Sigmoid colon (tissue), 7 donors: ENCODE results near the gene B3GNT5. TPM values are rescaled to one million over a fixed set of nuclear protein-coding genes. Genes with fewer than 3 reads are reported as not detected.

Experiments
- DNase-seq: peaks from one replicate; pipeline ENCODE4 v3.0.0-alpha.2; 2019
- H3K27ac ChIP-seq, 4 donors: fragments of 200-600 bp; sonication (generic); one replicate each; pipeline ENCODE4 v1.5.1; 2016 to 2019; ENCODE audit warnings: mild to moderate bottlenecking in 1 of 4
- H3K27me3 ChIP-seq, 3 donors: fragments of 200-600 bp; sonication (generic); one replicate each; pipeline ENCODE4 v1.5.1; 2019; ENCODE audit warnings: mild to moderate bottlenecking in 1 of 3
- H3K36me3 ChIP-seq, 4 donors: fragments of 200-600 bp; sonication (generic); one replicate each; pipeline ENCODE4 v1.5.1; 2016 to 2019
- H3K4me1 ChIP-seq, 4 donors: fragments of 200-600 bp; sonication (generic); one replicate each; pipeline ENCODE4 v1.5.1; 2017 to 2019
- H3K4me3 ChIP-seq, 4 donors: fragments of 200-600 bp; sonication (generic); one replicate each; pipeline ENCODE4 v1.5.1; 2017 to 2019; ENCODE audit warnings: mild to moderate bottlenecking in 2 of 4, moderate library complexity in 1 of 4
- H3K9me3 ChIP-seq, 4 donors: fragments of 200-600 bp in 3 of 4; sonication (generic) in 3 of 4; one replicate each; pipeline versions ENCODE4 v1.5.1 to v1.6.1; 2013 to 2019
- EP300 ChIP-seq, 4 donors: sonication (generic); formaldehyde crosslinking; IDR thresholded peaks; one replicate each; pipeline ENCODE4 v1.6.1; 2017; ENCODE audit warnings: antibody characterized with exemption in 4 of 4
- POLR2A ChIP-seq, 2 donors: fragments of 450-650 bp; IDR thresholded peaks; one replicate each; pipeline ENCODE4 v1.6.1; 2016; ENCODE audit warnings: antibody characterized with exemption in 2 of 2, mild to moderate bottlenecking in 2 of 2, moderate library complexity in 2 of 2
- POLR2AphosphoS5 ChIP-seq, 4 donors: sonication (generic); formaldehyde crosslinking; IDR thresholded peaks; one replicate each; pipeline ENCODE4 v1.6.1; 2017; ENCODE audit warnings: antibody characterized with exemption in 4 of 4
- whole genome bisulfite sequencing, 2 donors: extraction: QIAGEN DNeasy Blood & Tissue Kit; methylation state at CpG; one replicate each; pipeline ENCODE4 v1.1.7; 2013; 5-methylcytosine and 5-hydroxymethylcytosine counted together
- intact Hi-C: fragments of 100-400 bp; cut with DNase I; formaldehyde crosslinking; loops from one replicate; pipeline ENCODE4 v1.15.1; 2023
- polyA plus RNA-seq, 3 donors: library from polyadenylated mRNA; stranded (reverse); fragments of 200-250 nt; gene quantifications; one replicate each; pipeline ENCODE4 v1.2.3, GENCODE V29; 2013
- total RNA-seq, 4 donors: library from RNA; depleted of rRNA; stranded (reverse); fragments of >200 nt; gene quantifications; one replicate each; pipeline ENCODE4 v1.1.0, GENCODE V29; 2016
- TF ChIP-seq, protein P1 (sequence below), 4 experiments: fragments of 450-650 bp in 3 of 4; fragments of 200-600 bp in 1 of 4; IDR thresholded peaks; one replicate each; pipeline ENCODE4 v1.5.1; 2016 to 2019; ENCODE audit warnings: antibody characterized with exemption in 4 of 4, mild to moderate bottlenecking in 3 of 4, moderate library complexity in 2 of 4
- donor health status: healthy with polysubstance abuse.
- donor health status: Bipolar disorder and iron deficiency.
- donor health status: healthy.

The B3GNT5 gene
- total and polyA plus RNA-seq, 7 donors = 2.2 to 29.6 (median 4.2) TPM

DNA sequence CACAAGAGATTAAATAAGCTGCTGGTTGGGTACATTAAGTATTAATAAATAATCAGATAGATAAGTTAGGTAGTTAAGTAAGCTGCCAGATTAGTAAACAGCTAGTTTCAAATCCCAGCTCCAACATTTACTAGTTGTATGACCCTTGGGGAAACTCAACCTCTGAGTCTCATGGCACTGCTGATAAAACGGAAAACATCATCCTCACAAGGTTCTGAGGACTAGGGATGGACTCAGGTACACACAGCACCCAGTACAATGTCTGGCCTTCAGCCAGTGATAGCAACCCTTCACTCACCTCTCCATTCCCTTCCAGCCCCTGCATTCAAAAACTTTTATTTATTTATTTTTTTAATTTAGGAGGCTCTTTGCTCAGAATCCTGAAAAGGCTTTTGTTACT is 32.3 kb downstream of the B3GNT5 start:
- no peaks in the 10 kb centered on the region for H3K36me3 ChIP-seq
- TF ChIP-seq POLR2A (IDR thresholded peaks at IDR 0.05) = no peak
- TF ChIP-seq POLR2AphosphoS5 (IDR thresholded peaks at IDR 0.05) = no peak
- TF ChIP-seq, protein P1, sequence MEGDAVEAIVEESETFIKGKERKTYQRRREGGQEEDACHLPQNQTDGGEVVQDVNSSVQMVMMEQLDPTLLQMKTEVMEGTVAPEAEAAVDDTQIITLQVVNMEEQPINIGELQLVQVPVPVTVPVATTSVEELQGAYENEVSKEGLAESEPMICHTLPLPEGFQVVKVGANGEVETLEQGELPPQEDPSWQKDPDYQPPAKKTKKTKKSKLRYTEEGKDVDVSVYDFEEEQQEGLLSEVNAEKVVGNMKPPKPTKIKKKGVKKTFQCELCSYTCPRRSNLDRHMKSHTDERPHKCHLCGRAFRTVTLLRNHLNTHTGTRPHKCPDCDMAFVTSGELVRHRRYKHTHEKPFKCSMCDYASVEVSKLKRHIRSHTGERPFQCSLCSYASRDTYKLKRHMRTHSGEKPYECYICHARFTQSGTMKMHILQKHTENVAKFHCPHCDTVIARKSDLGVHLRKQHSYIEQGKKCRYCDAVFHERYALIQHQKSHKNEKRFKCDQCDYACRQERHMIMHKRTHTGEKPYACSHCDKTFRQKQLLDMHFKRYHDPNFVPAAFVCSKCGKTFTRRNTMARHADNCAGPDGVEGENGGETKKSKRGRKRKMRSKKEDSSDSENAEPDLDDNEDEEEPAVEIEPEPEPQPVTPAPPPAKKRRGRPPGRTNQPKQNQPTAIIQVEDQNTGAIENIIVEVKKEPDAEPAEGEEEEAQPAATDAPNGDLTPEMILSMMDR (IDR thresholded peaks at IDR 0.05) = no peak
- no peak for TF ChIP-seq EP300 (IDR thresholded peaks at IDR 0.05)
- no peaks in the 10 kb centered on the region for H3K27me3 ChIP-seq
- H3K4me1 ChIP-seq = peaks cover 0 to 24% (median 11%) of the 10 kb centered on the region in 4 donors
- intact Hi-C loops = loop anchor here (5.0 kb wide), 1 partner anchor 33 kb away; the partner anchor contains the start of gene B3GNT5
- peak overlapping the region; percentile 19 to 66 (median 62) for H3K27ac ChIP-seq
- DNase-seq = no peak
- no peaks in the 10 kb centered on the region for H3K9me3 ChIP-seq
- WGBS, 2 donors = 16 to 62% methylated on average over 1 of the region's 1 CpG
- H3K4me3 ChIP-seq = no peak overlapping the region

- Histone ChIP-seq H3K9me3 (no peaks in the 10 kb centered on the region), H3K36me3 (no peaks in the 10 kb centered on the region), H3K4me1 (peaks cover 0 to 24% (median 11%) of the 10 kb centered on the region in 4 donors), H3K27me3 (no peaks in the 10 kb centered on the region), H3K4me3 (no peak overlapping the region), H3K27ac (peak overlapping the region; percentile 19 to 66 (median 62))
- 20 to 23% methylated on average over 10 of the region's 10 CpGs for WGBS, 2 donors
- intact Hi-C loops = loop anchor here (5.0 kb wide), 1 partner anchor 34 kb away; the partner anchor contains the start of gene B3GNT5
- TF ChIP-seq EP300 (IDR thresholded peaks at IDR 0.05) (peak in 2 of 4 donors; percentile 16 to 29), POLR2AphosphoS5 (IDR thresholded peaks at IDR 0.05) (peak; percentile 34 to 85 (median 68)), POLR2A (IDR thresholded peaks at IDR 0.05) (no peak)
- DNase-seq = peak; percentile 93
These were observed 32.9 kb downstream of the B3GNT5 start for GRCh38 chr3:183285828-183286457.

DNA sequence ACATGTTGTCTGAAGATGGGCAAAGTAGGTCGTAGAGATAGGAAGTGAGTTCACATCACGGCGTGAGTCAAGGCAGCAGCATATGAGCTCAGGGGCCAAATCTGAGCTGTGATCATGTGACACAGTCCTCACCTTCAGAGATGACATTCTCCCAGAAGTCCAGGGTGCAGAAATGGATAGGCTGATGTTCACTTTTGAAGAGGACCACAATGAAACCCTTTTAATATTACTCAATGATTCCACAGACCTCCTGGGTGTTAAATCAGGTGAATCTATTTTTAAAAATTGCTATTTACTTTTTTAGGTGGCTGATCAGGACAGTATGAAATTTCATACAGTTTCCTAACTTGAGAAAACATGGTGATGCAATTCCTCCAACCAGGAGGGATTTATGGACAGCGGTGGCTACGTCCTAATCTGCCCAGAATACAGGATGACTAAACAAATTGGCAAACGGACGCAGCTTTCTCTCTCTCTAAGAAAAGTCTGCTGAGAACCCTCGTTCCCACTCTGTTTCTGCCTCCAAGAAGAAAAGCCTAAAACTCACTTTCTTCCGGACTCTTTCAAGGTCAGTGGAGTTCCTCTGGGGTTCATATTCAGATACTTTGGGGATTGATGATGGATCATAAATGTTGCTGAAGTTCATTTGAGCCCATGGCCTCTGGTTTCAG is 34.4 kb downstream of the B3GNT5 start:
- intact Hi-C loops = loop anchor here (5.0 kb wide), 1 partner anchor 35 kb away; the partner anchor contains the start of gene B3GNT5
- TF ChIP-seq EP300 (IDR thresholded peaks at IDR 0.05) (no peak), POLR2AphosphoS5 (IDR thresholded peaks at IDR 0.05) (peak; percentile 11 to 70 (median 50))
- H3K4me1 ChIP-seq = peaks cover 0 to 27% (median 11%) of the 10 kb centered on the region in 4 donors
- H3K27me3 ChIP-seq = no peaks in the 10 kb centered on the region
- peak; percentile 81 for DNase-seq
- no peaks in the 10 kb centered on the region for H3K36me3 ChIP-seq
- peak overlapping the region in 3 of 4 donors; percentile 57 to 66 (median 66) for H3K27ac ChIP-seq
- no peaks in the 10 kb centered on the region for H3K9me3 ChIP-seq
- H3K4me3 ChIP-seq = no peak overlapping the region
- WGBS, 2 donors = 83 to 84% methylated on average over 9 of the region's 9 CpGs

DNA sequence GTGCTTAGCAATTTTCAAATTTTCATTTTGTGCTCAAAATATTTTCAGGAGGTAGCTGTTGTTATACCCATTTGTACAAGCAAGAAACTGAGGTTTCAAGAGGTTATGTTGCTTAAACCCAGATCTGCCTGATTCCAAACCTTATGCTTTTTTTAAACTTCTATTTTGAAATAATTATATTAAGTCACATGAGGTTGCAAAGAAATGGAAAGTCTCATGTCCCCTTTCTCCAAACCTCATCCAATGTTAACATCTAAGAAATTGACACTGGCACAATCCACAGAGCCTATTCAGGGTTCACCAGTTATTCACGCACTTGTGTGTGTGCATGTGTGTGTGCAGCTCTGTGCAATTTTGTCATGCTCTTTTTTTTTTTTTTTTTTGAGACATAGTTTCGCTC is 35.1 kb downstream of the B3GNT5 start:
- Histone ChIP-seq H3K27ac (peak overlapping the region in 2 of 4 donors; percentile 52 to 66), H3K27me3 (no peaks in the 10 kb centered on the region), H3K36me3 (no peaks in the 10 kb centered on the region), H3K4me3 (no peak overlapping the region), H3K4me1 (peaks cover 0 to 27% (median 11%) of the 10 kb centered on the region in 4 donors), H3K9me3 (no peaks in the 10 kb centered on the region)
- no peak for DNase-seq
- intact Hi-C loops = loop anchor here (5.0 kb wide), 1 partner anchor 36 kb away; the partner anchor contains the start of gene B3GNT5
- TF ChIP-seq, protein P1 (IDR thresholded peaks at IDR 0.05) = no peak
- TF ChIP-seq POLR2AphosphoS5 (IDR thresholded peaks at IDR 0.05) = no peak
- TF ChIP-seq EP300 (IDR thresholded peaks at IDR 0.05) = no peak
- no peak for TF ChIP-seq POLR2A (IDR thresholded peaks at IDR 0.05)
- WGBS, 2 donors = 96% methylated on average over 2 of the region's 2 CpGs

- no peak for DNase-seq
- no peaks in the 10 kb centered on the region for H3K9me3 ChIP-seq
- no peak overlapping the region for H3K27ac ChIP-seq
- no peak overlapping the region for H3K4me3 ChIP-seq
- H3K36me3 ChIP-seq = no peaks in the 10 kb centered on the region
- intact Hi-C loops = no loop called here
- peaks cover 0 to 22% (median 10%) of the 10 kb centered on the region in 4 donors for H3K4me1 ChIP-seq
- H3K27me3 ChIP-seq = no peaks in the 10 kb centered on the region
- TF ChIP-seq EP300 (IDR thresholded peaks at IDR 0.05) (no peak), POLR2A (IDR thresholded peaks at IDR 0.05) (no peak), POLR2AphosphoS5 (IDR thresholded peaks at IDR 0.05) (no peak)
- TF ChIP-seq, protein P1 (IDR thresholded peaks at IDR 0.05) = no peak
- WGBS, 2 donors = 96 to 98% methylated on average over 2 of the region's 2 CpGs
These were observed 37.2 kb downstream of the B3GNT5 start for GRCh38 chr3:183290216-183290615.
